CD4-positive, alpha-beta memory T cell (primary cell): Measurements from ENCODE around the gene DIP2C. TPM values are rescaled to one million over a fixed set of nuclear protein-coding genes. Genes with fewer than 3 reads are reported as not detected.
"Not testable (repeated sequence)": the region's sequence is repeated elsewhere in the genome, so short reads cannot be mapped to it uniquely, and the experiment has no call there.

Source experiments
- CTCF ChIA-PET: fragments of 350-600 bp; sonication (Branson Sonifier 250); formaldehyde crosslinking; loops from one replicate; lab custom pipeline; 2021; ENCODE audit warnings: inconsistent platforms; ENCODE audit not compliant: partially characterized antibody; lab: Charles Lee
- POLR2A ChIA-PET: fragments of 350-600 bp; sonication (Branson Sonifier 250); formaldehyde crosslinking; loops from one replicate; lab custom pipeline; 2021; ENCODE audit not compliant: partially characterized antibody; lab: Charles Lee
- DNase-seq, 5 donors: peaks; one replicate each; pipeline versions ENCODE4 v3.0.0 to v3.0.0-alpha.2; 2020 to 2022; ENCODE audit warnings: mixed read lengths in 1 of 5
- H3K27ac ChIP-seq: one replicate; pipeline ENCODE4 v1.7.0; 2013; ENCODE audit warnings: low read depth, low read length
- H3K27me3 ChIP-seq: 2 replicates; pipeline ENCODE4 v1.7.0; 2013; ENCODE audit warnings: mild to moderate bottlenecking, low read length, moderate library complexity; ENCODE audit not compliant: insufficient read depth
- H3K36me3 ChIP-seq: 2 replicates; pipeline ENCODE4 v1.7.0; 2013; ENCODE audit warnings: mild to moderate bottlenecking, low read length, moderate library complexity; ENCODE audit not compliant: insufficient read depth
- H3K4me1 ChIP-seq: 2 replicates; pipeline ENCODE4 v1.7.0; 2013; ENCODE audit warnings: mild to moderate bottlenecking, low read length, moderate library complexity; ENCODE audit not compliant: insufficient read depth
- H3K4me3 ChIP-seq, 2 donors: one replicate each; pipeline ENCODE4 v1.7.0; 2013; ENCODE audit warnings: low read length in 2 of 2, mild to moderate bottlenecking in 1 of 2
- H3K9me3 ChIP-seq, 2 donors: one replicate each; pipeline ENCODE4 v1.7.0; 2013; ENCODE audit warnings: low read length in 2 of 2, control low read depth in 1 of 2; ENCODE audit not compliant: control insufficient read depth in 1 of 2
- H3K27ac Mint-ChIP-seq, 7 donors: one replicate each; pipeline ENCODE4 v1.8.0; 2020 to 2021; ENCODE audit warnings: mixed read lengths in 7 of 7, mild to moderate bottlenecking in 6 of 7, inconsistent platforms in 3 of 7, moderate library complexity in 3 of 7
- H3K27me3 Mint-ChIP-seq, 2 donors: one replicate each; pipeline ENCODE4 v1.8.0; 2020 to 2021; ENCODE audit warnings: mixed read lengths in 2 of 2
- H3K36me3 Mint-ChIP-seq, 2 donors: one replicate each; pipeline ENCODE4 v1.8.0; 2020 to 2021; ENCODE audit warnings: mixed read lengths in 2 of 2, inconsistent platforms in 1 of 2, mild to moderate bottlenecking in 1 of 2
- H3K4me1 Mint-ChIP-seq, 4 donors: one replicate each; pipeline ENCODE4 v1.8.0; 2020 to 2021; ENCODE audit warnings: mixed read lengths in 4 of 4, mild to moderate bottlenecking in 1 of 4
- H3K4me3 Mint-ChIP-seq, 8 donors: one replicate each; pipeline ENCODE4 v1.8.0; 2020 to 2021; ENCODE audit warnings: mixed read lengths in 8 of 8, mild to moderate bottlenecking in 7 of 8, moderate library complexity in 6 of 8, inconsistent platforms in 3 of 8
- H3K9me3 Mint-ChIP-seq, 8 donors: one replicate each; pipeline ENCODE4 v1.8.0; 2020 to 2021; ENCODE audit warnings: mixed read lengths in 8 of 8, mild to moderate bottlenecking in 5 of 8, inconsistent platforms in 3 of 8, moderate library complexity in 1 of 8
- intact Hi-C: fragments of 100-400 bp; cut with micrococcal nuclease; formaldehyde crosslinking; loops from one replicate; pipeline ENCODE4 v1.15.1; 2023
- polyA plus RNA-seq, 2 donors: library from polyadenylated mRNA; unstranded; fragments of 300-500 nt; fragmentation: Illumina TruSeq; gene quantifications; one replicate each; pipeline ENCODE4 v1.2.3, GENCODE V29; 2021
- total RNA-seq, 2 experiments: library from RNA; stranded (reverse); gene quantifications; one replicate each; pipeline ENCODE4 v1.2.3, GENCODE V29; 2021

The DIP2C gene
- total and polyA plus RNA-seq, 4 experiments from 2014 or later, result 1.1 to 6.0 (median 3.9) TPM

- Histone ChIP-seq H3K9me3 (no peaks in the 10 kb centered on the region), H3K4me3 (no peak overlapping the region), H3K27me3 (no peaks in the 10 kb centered on the region), H3K27ac (no peak overlapping the region), H3K4me1 (no peaks in the 10 kb centered on the region), H3K36me3 (no peaks in the 10 kb centered on the region)
- ChIA-PET CTCF (no interaction called here), POLR2A (no interaction called here)
- Mint-ChIP-seq H3K36me3 (no peaks in the 10 kb centered on the region), H3K9me3 (peaks cover 0 to 1% (median 0%) of the 10 kb centered on the region in 8 donors), H3K4me3 (no peak overlapping the region), H3K4me1 (peaks cover 0 to 10% (median 2%) of the 10 kb centered on the region in 4 donors), H3K27me3 (peaks cover 17 to 20% of the 10 kb centered on the region in 2 donors), H3K27ac (no peak overlapping the region)
- DNase-seq, result no peak
- intact Hi-C loops, result no loop called here
These were observed 153.0 kb downstream of the DIP2C start for GRCh38 chr10:536371-536925.

DNA sequence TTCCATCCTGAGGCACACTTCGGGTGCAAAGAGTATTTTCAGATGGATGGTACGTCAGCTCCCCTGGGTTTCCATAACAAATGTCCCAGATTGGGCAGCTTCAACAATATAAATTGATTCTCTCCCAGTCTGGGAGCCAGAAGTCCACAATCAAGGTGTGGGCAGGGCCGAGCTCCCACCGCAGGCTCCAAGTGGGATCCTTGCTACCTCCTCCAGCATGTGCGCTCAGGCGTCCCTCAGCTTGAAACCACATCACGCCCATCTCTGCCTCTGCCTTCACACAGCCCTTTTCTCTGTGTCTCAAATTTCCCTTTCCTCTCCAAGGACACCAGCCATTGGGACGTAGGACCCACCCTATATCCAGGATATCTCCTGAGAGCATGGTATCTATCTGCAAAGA is 153.5 kb downstream of the DIP2C start:
- Mint-ChIP-seq H3K4me1 (peaks cover 0 to 10% (median 2%) of the 10 kb centered on the region in 4 donors), H3K27ac (no peak overlapping the region), H3K4me3 (no peak overlapping the region), H3K36me3 (no peaks in the 10 kb centered on the region), H3K9me3 (no peaks in the 10 kb centered on the region), H3K27me3 (peaks cover 14 to 21% of the 10 kb centered on the region in 2 donors)
- H3K27me3 ChIP-seq, result no peaks in the 10 kb centered on the region
- H3K36me3 ChIP-seq, result no peaks in the 10 kb centered on the region
- no peaks in the 10 kb centered on the region for H3K9me3 ChIP-seq
- intact Hi-C loops, result no loop called here
- CTCF ChIA-PET, result no interaction called here
- POLR2A ChIA-PET, result no interaction called here
- H3K4me1 ChIP-seq, result no peaks in the 10 kb centered on the region
- no peak for DNase-seq
- no peak overlapping the region for H3K4me3 ChIP-seq
- no peak overlapping the region for H3K27ac ChIP-seq

DNA sequence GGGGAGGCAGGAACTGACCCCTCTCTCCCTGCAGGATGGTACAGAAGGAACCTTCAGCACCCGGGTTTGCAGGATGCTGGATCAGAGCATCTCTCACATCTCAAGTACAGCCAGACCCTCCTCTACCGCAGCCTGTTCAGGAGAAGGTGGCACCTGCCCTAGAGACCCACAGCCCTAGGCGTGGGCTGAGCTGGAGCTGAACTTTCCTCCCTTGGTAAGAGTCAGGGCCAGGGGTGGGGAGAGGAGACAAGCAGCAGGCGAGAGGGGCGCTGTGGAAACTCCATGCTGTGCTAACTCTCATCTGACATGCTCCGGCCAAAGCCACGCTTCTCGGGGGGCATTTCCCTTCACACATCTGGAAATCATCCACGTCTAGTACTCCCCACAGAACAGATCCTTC is 154.4 kb downstream of the DIP2C start:
- Histone ChIP-seq H3K27ac (no peak overlapping the region), H3K36me3 (no peaks in the 10 kb centered on the region), H3K9me3 (no peaks in the 10 kb centered on the region), H3K4me1 (no peaks in the 10 kb centered on the region), H3K4me3 (no peak overlapping the region), H3K27me3 (no peaks in the 10 kb centered on the region)
- Mint-ChIP-seq H3K27ac (no peak overlapping the region), H3K27me3 (peaks cover 9 to 16% of the 10 kb centered on the region in 2 donors), H3K4me1 (peaks cover 0 to 2% (median 0%) of the 10 kb centered on the region in 4 donors), H3K36me3 (no peaks in the 10 kb centered on the region), H3K9me3 (no peaks in the 10 kb centered on the region), H3K4me3 (no peak overlapping the region)
- intact Hi-C loops, result no loop called here
- ChIA-PET POLR2A (no interaction called here), CTCF (no interaction called here)
- no peak for DNase-seq

DNA sequence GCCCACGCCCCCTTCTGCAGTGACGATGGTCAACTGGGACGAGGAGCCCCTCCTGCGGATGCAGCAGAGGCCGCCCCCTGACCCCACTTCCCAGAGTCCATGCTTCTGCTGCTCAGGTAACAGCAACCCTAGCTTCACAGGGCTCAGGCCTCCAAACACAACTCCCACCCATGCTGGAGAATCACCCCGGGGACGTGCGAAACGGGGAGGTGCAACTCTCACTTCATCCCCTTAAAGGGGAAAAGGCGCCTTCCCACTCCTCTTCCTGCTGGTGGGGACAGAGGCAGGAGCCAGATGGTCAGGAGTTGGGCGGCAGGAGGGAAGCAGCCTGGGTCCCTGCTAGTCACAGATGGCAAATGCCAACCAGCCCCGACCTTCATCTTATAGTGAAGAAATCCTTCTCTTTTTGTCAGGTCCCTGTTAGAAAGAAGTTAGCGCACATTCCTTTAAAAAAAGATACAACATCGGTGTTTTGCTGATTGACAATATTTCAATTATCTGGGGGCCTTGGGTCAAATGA is 155.4 kb downstream of the DIP2C start:
- CTCF ChIA-PET, result no interaction called here
- no peak overlapping the region for H3K27ac Mint-ChIP-seq
- no peak for DNase-seq
- no peaks in the 10 kb centered on the region for H3K4me1 ChIP-seq
- no peak overlapping the region for H3K4me3 ChIP-seq
- H3K4me1 Mint-ChIP-seq, result no peaks in the 10 kb centered on the region
- no peak overlapping the region for H3K27ac ChIP-seq
- no peaks in the 10 kb centered on the region for H3K9me3 ChIP-seq
- H3K4me3 Mint-ChIP-seq, result no peak overlapping the region
- no peaks in the 10 kb centered on the region for H3K27me3 ChIP-seq
- no peaks in the 10 kb centered on the region for H3K9me3 Mint-ChIP-seq
- no peaks in the 10 kb centered on the region for H3K36me3 Mint-ChIP-seq
- peaks cover 5 to 12% of the 10 kb centered on the region in 2 donors for H3K27me3 Mint-ChIP-seq
- POLR2A ChIA-PET, result no interaction called here
- intact Hi-C loops, result no loop called here
- H3K36me3 ChIP-seq, result no peaks in the 10 kb centered on the region

DNA sequence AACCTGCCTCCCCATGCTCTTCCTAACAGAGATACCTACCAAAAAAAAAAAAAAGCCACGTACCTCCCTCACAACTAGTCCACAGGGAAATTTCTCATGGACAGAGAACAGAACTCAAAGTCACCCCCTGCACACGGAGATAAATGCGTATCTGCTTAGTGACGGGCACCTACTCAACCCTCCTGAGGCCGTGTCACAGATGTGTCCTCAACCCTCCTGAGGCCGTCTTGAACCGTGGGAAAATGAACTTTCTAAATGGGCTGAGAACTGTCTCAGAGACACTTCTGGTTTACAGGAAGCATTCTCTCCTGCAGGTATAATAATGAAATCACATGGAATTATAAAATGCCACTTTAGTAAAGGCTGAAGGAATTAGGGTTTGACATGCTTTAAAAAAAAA is 155.9 kb downstream of the DIP2C start:
- H3K9me3 ChIP-seq, result no peaks in the 10 kb centered on the region
- H3K4me3 ChIP-seq, result no peak overlapping the region
- DNase-seq, result no peak
- Mint-ChIP-seq H3K4me3 (no peak overlapping the region), H3K4me1 (no peaks in the 10 kb centered on the region), H3K9me3 (no peaks in the 10 kb centered on the region), H3K36me3 (no peaks in the 10 kb centered on the region), H3K27me3 (peaks cover 5 to 12% of the 10 kb centered on the region in 2 donors), H3K27ac (no peak overlapping the region)
- ChIA-PET CTCF (no interaction called here), POLR2A (no interaction called here)
- H3K27ac ChIP-seq, result no peak overlapping the region
- no peaks in the 10 kb centered on the region for H3K36me3 ChIP-seq
- H3K4me1 ChIP-seq, result no peaks in the 10 kb centered on the region
- no peaks in the 10 kb centered on the region for H3K27me3 ChIP-seq
- intact Hi-C loops, result no loop called here

DNA sequence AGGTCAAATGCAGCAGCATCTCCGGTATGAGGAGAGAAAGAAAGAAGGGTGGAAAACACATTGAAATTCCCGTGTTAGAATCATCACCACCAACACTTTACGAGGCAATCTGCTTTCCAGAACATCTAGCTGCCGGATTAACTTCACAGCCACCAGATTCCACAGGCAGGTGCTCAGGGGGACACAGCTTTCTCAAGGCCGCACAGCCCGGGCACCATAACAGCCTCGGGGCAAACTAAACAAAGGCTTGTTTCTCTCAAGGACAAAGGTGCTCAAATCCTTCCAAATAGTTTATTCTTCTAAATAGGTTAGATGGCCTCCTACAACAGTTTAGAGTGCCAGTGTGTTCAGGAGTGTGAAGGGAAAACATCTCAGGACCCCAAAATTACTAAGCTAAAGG is 156.3 kb downstream of the DIP2C start:
- Mint-ChIP-seq H3K4me1 (no peaks in the 10 kb centered on the region), H3K9me3 (no peaks in the 10 kb centered on the region), H3K4me3 (no peak overlapping the region), H3K27ac (no peak overlapping the region), H3K27me3 (peaks cover 5 to 12% of the 10 kb centered on the region in 2 donors), H3K36me3 (no peaks in the 10 kb centered on the region)
- ChIA-PET CTCF (no interaction called here), POLR2A (no interaction called here)
- Histone ChIP-seq H3K27me3 (no peaks in the 10 kb centered on the region), H3K27ac (no peak overlapping the region), H3K4me1 (no peaks in the 10 kb centered on the region), H3K4me3 (no peak overlapping the region), H3K36me3 (no peaks in the 10 kb centered on the region), H3K9me3 (no peaks in the 10 kb centered on the region)
- intact Hi-C loops, result no loop called here
- DNase-seq, result no peak

GRCh38 chr10:532331-532730 is 157.1 kb downstream of the DIP2C start:
- H3K9me3 Mint-ChIP-seq, intact Hi-C loops, H3K4me1 ChIP-seq, H3K4me3 Mint-ChIP-seq, H3K27ac Mint-ChIP-seq, H3K4me3 ChIP-seq, H3K36me3 ChIP-seq, POLR2A ChIA-PET, H3K4me1 Mint-ChIP-seq, H3K36me3 Mint-ChIP-seq, H3K27ac ChIP-seq, CTCF ChIA-PET, H3K9me3 ChIP-seq, DNase-seq, H3K27me3 ChIP-seq: not testable (repeated sequence)
- H3K27me3 Mint-ChIP-seq, result peaks cover 6 to 11% of the 10 kb centered on the region in 2 donors
